Measurements from ENCODE around the gene PTPRJ.
A peak's percentile ranks its signal among the peaks of the same experiment; 100 is the strongest.

The PTPRJ gene

GRCh38 chr11:47981667-47982404 lies 1.5 kb downstream of the PTPRJ start:
- no peak for TF ChIP-seq CTCF (IDR thresholded peaks at IDR 0.05; ENCODE audit: insufficient read depth, low read depth, low read length, missing control alignments)
- DNase-seq (ENCODE audit: low read depth) = no peak
- peak overlapping the region; percentile 45 for H3K4me3 ChIP-seq (ENCODE audit: low read length)

GRCh38 chr11:47982616-47983015 lies 2.3 kb downstream of the PTPRJ start:
- H3K4me3 ChIP-seq (ENCODE audit: low read length) = no peak overlapping the region
- no peak for TF ChIP-seq CTCF (IDR thresholded peaks at IDR 0.05; ENCODE audit: insufficient read depth, low read depth, low read length, missing control alignments)
- no peak for DNase-seq (ENCODE audit: low read depth)

GRCh38 chr11:47983464-47984397 lies 3.4 kb downstream of the PTPRJ start:
- no peak for TF ChIP-seq CTCF (IDR thresholded peaks at IDR 0.05; ENCODE audit: insufficient read depth, low read depth, low read length, missing control alignments)
- H3K4me3 ChIP-seq (ENCODE audit: low read length) = no peak overlapping the region
- no peak for DNase-seq (ENCODE audit: low read depth)

GRCh38 chr11:47986219-47986618 lies 5.9 kb downstream of the PTPRJ start:
- no peak for TF ChIP-seq CTCF (IDR thresholded peaks at IDR 0.05; ENCODE audit: insufficient read depth, low read depth, low read length, missing control alignments)
- H3K4me3 ChIP-seq (ENCODE audit: low read length) = no peak overlapping the region
- no peak for DNase-seq (ENCODE audit: low read depth)

GRCh38 chr11:47986742-47987141 lies 6.4 kb downstream of the PTPRJ start:
- DNase-seq (ENCODE audit: low read depth) = peak; percentile 58
- no peak for TF ChIP-seq CTCF (IDR thresholded peaks at IDR 0.05; ENCODE audit: insufficient read depth, low read depth, low read length, missing control alignments)
- H3K4me3 ChIP-seq (ENCODE audit: low read length) = no peak overlapping the region

GRCh38 chr11:47987310-47987709 lies 7.0 kb downstream of the PTPRJ start:
- TF ChIP-seq CTCF (IDR thresholded peaks at IDR 0.05; ENCODE audit: insufficient read depth, low read depth, low read length, missing control alignments) = no peak
- no peak for DNase-seq (ENCODE audit: low read depth)
- H3K4me3 ChIP-seq (ENCODE audit: low read length) = no peak overlapping the region
